IPS-NIHi11 (cell line): ENCODE data around the gene GPC3.

Experiments used
- DNase-seq: peaks from one replicate; pipeline ENCODE4 v3.0.0; 2012; ENCODE audit warnings: mixed read lengths, low spot score

The GPC3 gene

DNA sequence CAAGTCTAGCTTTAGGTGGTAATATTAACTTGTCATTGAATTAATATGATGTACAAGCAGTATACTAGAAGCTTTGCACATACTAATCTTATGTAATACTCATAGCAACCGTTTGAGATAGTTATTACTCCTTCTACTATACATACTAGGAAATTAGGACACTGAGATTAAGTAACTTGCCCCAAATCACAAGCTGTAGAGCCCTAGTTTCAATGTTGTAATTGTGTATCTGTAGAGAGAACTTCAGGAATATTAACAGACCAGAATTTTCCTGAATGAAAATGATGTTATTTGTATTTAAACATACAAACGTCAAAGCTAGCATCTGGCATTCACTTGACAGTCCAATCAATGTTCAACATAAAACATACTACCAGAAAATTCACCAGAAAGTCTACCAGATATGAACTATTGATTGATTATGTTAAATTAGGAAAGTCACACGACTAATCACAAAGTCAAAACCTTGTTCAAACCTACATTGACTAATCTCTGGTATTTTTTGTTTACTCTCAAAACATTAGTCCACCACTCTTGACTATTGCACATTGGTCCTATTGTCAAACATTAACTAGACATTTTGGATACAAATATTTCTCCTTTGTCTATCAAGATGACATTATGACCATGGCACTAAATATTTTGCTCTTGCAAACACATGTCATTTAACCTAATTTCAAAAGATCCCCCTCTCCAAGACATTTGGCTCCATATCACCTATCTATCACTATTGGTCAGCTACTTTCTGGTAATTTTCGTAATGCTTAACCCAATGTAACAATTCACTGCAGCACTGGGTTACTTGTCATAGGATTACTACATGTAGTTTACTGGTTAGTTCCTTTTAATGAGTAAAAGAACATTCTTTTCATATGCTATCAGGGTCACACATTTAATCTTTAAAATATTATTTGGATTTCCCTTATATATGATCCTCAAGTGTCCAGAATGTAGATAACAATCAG, 100.7 kb downstream of the GPC3 start:
- no peak for DNase-seq

DNA sequence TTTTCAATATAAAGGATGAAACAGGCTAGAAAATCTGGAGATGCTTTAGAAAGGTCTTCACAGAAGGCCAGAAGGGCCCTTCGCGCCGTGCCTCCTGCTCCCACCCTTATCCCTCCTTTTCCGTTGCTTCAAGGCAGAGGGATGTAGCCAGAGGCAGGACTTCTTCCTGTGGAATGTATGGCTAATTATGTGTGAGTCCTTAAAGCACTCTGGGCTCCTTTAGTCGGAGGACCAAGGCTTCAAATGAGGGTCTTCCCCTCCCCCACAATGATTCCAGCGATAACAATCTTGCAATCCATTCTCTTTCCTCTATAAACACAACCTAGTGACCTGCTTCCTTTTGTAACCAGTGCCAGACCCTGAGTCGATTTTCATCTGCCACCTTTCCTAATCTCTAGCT, 103.5 kb downstream of the GPC3 start:
- DNase-seq = peak; percentile 8

DNA sequence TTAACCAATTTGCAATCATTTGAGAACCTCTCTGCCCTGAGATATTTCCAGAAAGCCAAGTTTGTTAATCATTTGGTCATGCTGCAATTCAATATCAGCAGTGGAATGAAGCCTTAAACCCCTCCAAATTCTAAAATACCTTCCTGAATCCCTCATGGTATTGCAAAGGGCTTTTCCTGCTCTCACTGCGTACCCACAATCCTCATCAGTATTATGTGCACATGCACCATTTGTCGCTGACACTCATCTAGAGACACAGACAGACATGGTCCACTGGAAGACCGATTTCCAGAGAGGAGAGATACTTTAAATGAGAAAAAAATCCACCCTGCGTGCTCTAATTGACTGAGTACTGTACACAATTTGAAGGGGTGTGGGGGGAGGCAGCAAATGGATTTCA, 104.4 kb downstream of the GPC3 start:
- no peak for DNase-seq

DNA sequence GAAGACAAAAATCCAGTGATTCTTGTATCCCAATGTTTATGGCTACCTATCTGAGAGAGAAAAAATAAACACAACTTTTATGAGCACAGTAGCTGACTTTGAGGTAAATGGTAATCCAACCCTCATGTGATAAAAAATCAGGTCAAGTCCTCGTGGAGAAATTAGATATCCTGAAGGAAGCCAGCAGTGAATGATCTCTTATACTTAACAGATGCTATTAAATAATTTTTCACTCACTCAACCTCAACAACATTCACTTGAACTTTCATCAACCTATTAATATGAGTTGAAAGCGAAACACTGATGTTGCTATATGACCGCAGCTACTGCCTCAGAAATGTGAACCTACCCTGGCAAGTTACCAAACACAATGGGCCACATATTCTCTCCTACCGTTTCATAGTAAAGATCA, 105.4 kb downstream of the GPC3 start:
- DNase-seq = no peak

DNA sequence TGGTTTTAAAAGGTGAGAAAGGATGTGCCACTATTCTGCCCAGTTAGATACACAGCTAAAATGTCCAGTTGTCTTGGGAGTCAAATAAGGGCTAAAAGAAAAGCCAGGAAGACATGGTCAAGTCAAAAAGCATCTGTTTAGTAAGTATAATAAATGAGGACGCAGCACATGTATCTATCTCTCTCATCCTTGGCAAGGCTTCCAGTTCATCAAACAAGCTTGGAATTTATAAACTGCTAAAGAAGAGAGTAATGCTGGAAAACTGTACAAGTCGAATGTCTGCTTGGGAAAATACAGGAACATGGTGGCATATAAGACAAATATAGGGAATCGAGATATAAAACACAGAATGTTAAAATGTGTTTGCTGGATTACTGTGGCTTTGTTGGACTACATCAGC, 106.7 kb downstream of the GPC3 start:
- DNase-seq = no peak

DNA sequence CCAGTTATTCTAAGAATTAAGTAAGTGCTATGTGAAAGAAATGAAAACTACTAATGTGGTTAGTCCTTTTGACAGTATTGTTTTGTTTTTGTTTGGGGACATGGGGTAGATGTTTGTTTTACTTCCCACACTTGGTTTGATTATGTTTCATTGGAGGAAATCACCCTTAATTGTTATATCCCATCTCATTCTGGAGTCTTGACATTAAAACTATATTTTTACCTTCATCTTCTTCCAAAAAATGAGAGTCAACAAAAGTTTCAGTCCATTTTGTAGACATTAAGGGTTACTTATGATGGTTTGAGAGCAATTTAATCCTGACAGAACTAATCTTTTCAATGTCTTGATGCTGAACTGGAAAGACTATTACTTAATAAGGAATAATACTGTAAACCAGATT, 108.7 kb downstream of the GPC3 start:
- no peak for DNase-seq

DNA sequence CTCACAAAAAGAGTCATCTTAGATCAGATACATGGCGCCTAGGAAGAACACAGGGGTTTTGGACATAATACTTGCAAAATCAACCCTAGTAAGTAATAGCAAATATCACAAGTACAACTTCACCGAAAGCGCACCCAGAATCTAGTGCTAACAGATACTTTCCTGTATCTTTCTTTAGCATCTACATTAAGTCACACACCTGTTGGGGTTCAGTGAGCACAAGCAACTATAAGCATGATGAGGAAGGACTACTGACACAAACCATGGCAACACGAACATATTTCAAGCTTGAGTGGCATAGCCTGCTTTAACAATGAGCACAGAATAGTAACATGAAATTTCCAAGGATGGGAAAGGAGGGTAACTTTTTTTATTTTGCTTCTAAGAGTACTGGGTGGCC, 116.1 kb downstream of the GPC3 start:
- no peak for DNase-seq

DNA sequence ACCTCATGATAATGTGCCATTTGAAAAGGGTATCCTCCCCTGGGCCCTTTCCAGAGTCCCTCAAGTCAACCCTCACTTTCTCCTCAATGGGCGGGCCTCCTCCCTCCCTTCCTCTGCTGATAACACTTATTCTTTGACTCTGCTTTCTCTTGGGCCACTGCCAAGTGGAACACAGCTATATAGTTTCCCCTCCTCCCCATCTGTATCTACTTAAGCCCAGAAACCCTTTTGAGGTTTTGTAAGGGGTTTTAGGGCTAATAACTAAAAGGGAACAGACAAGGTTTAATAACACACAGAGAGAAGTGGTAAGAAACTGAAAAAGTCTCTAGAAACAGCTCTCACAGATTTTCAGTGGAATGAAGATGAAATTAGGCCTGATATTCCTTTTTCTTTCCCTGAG, 116.7 kb downstream of the GPC3 start:
- no peak for DNase-seq

DNA sequence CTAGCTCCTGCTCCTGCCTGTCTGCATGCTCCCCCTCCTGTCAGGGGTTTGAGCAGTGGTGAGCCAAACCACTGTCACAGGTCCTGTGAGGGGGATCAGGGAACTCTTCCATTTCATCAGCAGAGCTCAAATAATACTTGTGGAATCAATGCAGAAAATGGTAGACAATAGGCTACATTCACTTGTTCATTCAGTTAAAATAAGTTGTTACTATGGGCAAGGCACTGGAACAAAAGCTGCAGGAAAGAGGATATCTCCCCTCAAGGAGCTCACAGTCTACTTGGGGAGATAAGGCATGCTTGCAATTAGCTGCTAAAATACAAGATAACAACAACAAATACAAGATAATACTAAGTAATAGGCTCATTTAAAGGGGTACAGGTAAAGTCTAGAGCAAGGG, 117.1 kb downstream of the GPC3 start:
- DNase-seq = no peak

DNA sequence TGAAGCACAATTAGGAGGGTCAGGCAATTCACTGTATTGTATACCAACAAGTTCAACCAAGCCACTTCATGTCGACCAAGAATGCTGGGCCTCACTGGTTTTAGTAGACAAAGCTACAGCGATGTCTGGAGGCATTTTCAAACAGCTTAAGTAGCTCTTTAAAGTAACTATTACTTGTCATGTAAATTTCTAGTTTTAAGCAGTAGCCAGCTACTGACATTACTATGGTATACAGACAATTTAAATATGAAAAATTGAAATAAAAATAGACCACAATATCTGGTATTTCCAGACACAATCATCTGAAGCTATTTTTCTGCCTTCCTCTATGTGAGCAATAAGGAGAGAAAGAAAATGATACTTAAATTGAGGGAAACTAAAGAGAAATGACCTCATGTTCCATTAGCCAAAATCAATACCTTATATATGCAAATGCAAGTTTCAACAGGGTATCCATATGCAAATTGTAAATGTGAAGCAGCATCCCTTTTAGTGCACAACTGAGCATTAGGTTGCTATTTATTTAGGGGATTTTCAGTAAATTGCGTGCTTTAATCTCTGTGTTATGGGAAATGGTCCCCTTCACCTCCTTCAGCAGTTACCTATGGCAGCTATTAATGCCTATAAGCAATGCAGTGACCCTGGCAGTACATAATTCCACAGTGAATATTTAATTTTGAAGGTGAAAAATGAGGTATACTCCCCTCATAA, 119.5 kb downstream of the GPC3 start:
- DNase-seq = no peak

DNA sequence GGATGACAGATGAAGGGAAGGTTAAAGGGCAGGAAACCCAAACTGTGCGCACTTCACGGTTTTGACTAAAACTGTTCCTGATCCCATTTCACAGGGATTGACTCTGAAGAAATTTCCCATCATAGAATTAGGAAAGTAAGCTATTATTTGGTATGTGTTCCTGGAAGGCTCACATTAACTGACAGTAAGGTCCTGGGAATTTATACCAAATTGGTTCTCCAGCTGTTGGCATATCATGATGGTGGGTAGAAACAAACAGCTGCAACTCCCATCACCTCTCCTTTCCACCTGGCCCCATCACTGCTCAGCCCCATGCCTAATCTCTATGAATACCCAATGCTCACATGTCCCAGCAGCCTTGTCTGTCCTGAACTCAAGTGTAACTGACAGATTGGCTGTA, 121.2 kb downstream of the GPC3 start:
- DNase-seq = no peak

DNA sequence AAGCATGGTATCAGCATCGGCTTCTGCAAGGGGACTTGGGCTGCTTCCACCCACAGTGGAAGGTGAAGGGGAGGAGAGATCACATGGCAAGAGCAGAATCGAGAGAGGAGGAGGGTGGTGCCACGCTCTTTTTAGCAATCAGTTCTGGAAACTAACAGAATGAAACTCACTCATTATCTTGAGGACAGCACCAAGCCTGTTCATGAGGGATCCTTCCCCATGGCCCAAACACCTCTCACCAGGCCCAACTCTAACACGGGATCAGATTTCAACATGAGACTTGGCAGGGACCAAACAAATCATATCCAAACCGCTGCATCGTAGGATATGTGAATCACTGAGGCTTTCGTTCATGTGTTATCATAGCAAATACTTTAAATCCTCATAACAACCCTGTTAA, 125.5 kb downstream of the GPC3 start:
- DNase-seq = no peak

DNA sequence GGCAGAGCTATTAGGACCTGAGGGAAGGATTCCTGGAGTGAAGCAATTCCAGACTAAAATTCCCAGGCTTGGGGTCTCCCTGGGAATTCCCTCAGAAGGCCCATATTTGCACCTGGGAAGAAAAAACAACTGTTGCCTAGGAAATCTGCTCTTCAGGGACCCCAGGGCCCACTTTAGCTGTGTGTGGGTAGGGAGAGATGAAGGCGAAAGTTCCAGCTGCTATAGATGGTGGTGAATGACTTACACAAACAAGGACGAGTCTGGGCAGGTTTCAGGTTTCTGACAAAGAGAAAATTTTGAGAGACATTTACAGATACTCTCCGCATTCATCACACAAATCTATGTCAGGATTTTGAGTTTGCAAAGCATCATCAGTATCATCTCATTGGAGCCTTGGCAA, 126.1 kb downstream of the GPC3 start:
- no peak for DNase-seq

DNA sequence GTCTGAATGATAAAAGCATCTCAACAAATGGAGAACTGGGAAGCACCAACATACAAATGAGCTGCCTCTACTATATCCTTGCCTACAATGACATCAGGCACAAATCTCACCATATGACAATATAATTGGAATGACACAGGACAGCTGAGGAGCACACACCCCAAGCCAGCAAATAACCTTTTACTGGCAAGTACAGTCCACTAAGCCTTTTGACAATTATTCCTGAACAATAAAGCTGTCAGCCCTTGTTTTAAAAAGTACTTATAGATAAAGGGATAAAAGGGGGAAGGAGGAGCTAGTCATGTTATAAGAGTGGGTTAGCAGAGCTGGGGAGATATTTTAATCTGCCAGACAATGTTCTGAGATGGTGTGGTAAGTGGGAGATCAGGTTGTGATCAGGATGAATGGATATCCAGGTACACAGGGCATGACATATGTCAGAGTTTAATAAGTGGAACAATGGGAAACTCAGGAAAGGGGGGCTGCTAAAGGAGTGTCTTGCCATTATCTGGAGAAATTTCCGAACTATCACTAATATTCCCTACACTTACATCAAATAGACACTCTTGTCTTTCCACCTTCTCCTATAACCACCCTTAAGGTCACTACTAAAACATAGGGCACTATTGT, 127.6 kb downstream of the GPC3 start:
- no peak for DNase-seq

DNA sequence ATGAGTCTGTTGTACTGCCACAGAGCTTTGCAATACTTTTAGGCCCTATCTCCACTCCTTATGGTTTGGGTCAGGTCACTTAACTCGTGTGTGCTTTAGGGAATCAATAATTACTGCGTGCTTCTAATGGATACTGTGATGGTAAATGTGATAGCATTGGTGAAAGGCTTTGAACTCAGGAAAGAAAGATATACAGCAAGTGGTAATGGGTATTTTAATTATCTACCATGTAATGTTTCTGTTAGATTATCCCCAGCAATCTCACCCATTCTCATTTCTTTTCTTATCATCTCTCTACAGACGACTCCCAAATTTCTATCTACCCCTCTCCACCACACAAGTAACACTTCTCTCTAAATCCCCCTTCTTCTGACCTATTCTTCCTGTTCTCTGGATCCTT, 128.6 kb downstream of the GPC3 start:
- DNase-seq = no peak

DNA sequence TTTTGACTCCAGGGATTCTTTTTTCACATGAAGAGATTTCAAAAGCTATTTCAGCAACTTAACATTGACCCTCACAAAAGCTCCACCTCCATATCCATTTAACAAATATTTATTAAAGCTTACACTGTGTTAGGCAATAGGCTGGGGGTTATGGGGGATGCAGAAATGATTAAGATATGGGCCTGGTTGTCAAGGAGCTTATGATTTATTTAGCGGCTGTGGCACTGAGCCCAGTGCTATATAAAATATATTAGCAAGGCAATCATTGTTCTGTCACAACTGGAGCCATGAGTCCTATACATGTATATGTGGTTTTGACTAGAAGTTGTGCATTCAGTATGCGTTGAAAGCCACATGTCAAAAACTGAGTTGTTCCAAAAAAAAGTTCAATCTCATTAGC, 131.1 kb downstream of the GPC3 start:
- no peak for DNase-seq

DNA sequence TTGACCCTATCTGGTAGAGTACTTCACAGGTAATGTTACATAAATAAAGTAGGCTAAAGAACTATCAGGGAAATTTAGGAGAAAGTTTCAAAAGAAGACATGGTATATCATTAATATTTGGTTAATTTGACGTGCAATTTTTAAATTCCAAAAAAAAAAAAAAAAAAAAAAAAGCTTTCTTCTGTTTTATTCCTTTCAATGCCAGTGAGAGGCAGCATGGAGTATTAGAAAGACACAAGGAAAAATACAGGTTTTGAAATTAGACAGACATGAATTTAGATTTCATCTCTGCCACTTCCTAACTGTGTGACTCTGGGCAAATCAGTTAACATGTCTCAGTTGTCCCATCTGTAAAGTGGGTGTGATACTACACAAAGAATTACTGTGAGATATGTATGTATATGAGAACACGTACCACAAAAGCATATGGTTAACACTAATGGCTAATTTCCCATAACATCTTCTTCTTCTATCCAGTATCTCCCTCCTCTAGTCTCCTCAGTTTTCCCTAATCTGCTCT, 132.5 kb downstream of the GPC3 start:
- no peak for DNase-seq

DNA sequence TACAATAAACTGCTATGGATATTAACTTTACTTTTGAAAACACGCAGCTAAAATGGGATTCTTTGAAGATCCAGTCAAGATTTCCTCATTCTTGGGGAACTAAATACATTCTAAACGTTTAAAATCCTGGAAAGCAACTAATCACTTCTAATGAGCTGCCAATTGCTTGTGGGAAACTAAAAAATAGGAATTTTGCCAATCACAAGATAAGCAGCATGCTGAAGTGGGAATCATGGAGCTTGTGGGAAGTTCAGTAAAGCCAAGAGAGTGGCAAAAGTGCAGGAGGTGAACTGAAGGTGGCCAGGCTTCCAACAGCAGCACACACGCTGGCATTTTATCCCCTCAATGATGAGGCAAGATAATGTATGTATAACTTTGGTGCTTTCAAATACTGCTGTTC, 133.0 kb downstream of the GPC3 start:
- DNase-seq = no peak

DNA sequence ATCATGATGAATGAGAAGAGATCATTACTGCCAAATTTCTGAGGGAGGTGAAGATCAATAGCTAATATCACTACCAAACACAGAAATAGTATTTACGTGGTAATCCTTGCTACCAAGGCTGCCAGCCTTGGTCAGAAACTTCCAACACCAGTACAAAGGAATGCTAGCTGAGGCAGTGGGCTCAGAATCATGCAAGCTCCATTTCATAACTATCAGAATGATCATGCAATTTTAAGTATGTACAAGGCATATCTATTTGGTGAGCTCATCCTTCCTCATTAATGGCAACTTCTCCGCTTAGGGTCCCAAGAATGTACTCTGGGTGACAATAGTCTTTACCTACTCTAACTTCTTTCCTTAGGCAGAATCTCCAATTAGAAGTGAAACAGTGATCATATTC, 135.0 kb downstream of the GPC3 start:
- DNase-seq = no peak

DNA sequence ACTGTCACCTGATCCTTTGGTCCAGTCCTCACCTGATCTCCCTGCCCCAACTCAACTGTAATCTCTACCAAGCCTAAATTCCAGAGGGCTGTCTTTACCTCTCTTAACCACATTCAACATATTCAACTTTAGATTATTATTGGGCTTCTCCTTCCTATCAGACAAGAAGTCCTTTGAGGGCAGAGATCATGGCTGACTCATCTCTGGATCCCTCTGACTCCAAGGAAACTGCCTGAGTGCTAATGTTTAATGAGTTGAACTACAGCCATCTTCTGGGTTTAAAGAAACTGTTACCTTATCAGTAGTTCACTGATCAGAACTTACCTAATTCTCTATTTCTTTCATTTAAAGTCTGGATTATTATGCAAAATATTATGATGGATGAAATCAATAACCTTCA, 135.7 kb downstream of the GPC3 start:
- DNase-seq = no peak

DNA sequence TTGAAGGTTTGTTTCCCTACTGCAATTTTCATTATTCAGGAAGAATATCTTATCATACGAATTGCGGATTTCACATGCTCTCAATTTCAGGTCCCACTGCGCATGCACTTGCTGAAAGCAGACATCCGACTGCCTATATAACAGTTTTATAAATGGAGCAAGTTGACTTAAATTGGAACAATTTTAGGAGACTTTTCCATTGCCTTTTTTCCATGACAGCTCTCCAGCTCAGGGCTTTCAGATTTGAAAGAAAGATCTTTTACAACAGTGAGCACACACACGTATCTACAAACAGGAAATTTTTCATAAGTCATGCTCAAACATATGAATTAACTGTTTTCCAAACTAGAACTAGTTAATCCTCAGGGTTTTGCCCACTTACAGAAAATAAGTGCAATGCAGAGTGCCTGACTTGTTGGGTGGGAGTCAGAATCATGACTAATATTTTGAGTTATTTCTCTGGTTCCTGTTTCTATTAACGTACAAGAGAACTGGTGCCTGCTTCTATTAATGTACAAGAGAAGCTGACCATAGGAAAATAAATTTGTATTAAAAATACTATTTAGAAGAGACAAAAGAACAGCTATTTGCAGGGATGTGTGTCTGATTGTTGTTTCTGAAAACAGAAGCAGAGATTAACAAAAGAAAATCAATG, 137.9 kb downstream of the GPC3 start:
- no peak for DNase-seq

DNA sequence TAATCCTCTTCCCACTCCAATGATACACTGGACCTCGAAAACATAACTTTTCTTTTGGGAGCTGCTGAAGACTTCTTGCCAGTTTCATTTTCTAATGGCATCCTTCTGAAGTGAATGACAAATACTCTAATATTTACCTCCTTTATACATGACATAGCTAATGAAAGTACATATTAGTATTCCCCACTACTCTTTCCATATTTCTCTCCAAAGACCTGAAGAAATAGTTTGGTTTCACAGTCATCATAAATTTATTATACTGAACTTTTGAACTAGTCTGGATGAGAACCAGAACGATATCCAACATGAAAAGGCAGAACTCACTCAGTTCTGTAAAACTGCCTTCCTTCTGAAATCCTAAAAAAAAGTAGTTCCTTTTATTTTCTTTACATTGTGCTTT, 139.1 kb downstream of the GPC3 start:
- DNase-seq = no peak
